HEK293 (cell line): Measurements from ENCODE around the gene SLFNL1.

ENCODE experiments used
- ZBTB1 ChIP-seq: fragments of 450-650 bp; formaldehyde crosslinking; IDR thresholded peaks from 2 replicates; pipeline ENCODE4 v1.5.1; 2016; ENCODE audit warnings: missing biosample characterization, missing genetic modification characterization
- ZBTB7A ChIP-seq: fragments of 450-650 bp; formaldehyde crosslinking; IDR thresholded peaks from 2 replicates; pipeline ENCODE4 v1.5.1; 2016; ENCODE audit warnings: low read depth, missing biosample characterization, missing genetic modification characterization
- ZNF140 ChIP-seq: fragments of 450-650 bp; formaldehyde crosslinking; IDR thresholded peaks from 2 replicates; pipeline ENCODE4 v1.5.1; 2016; ENCODE audit warnings: missing biosample characterization, missing genetic modification characterization
- ZNF239 ChIP-seq: fragments of 450-650 bp; formaldehyde crosslinking; IDR thresholded peaks from 2 replicates; pipeline ENCODE4 v1.5.1; 2016; ENCODE audit warnings: missing biosample characterization, missing genetic modification characterization
- ZNF423 ChIP-seq: fragments of 450-650 bp; formaldehyde crosslinking; IDR thresholded peaks from 2 replicates; pipeline ENCODE4 v1.5.1; 2016; ENCODE audit warnings: missing biosample characterization, missing genetic modification characterization
- TF ChIP-seq, protein P1 (sequence below): fragments of 450-650 bp; formaldehyde crosslinking; conservative IDR thresholded peaks from 2 replicates; pipeline ENCODE4 v1.5.1; 2016; ENCODE audit warnings: low read depth, missing biosample characterization, missing genetic modification characterization
- TF ChIP-seq, protein P2 (sequence below): fragments of 450-650 bp; formaldehyde crosslinking; IDR thresholded peaks from 2 replicates; pipeline ENCODE4 v1.5.1; 2016; ENCODE audit warnings: missing biosample characterization, missing genetic modification characterization
- TF ChIP-seq, protein P3 (sequence below): fragments of 450-650 bp; formaldehyde crosslinking; IDR thresholded peaks from 2 replicates; pipeline ENCODE4 v1.5.1; 2016; ENCODE audit warnings: missing biosample characterization, missing genetic modification characterization
- TF ChIP-seq, protein P4 (sequence below): fragments of 450-650 bp; formaldehyde crosslinking; IDR thresholded peaks from 2 replicates; pipeline ENCODE4 v1.5.1; 2016; ENCODE audit warnings: missing biosample characterization, missing genetic modification characterization

- TF ChIP-seq, protein P1, sequence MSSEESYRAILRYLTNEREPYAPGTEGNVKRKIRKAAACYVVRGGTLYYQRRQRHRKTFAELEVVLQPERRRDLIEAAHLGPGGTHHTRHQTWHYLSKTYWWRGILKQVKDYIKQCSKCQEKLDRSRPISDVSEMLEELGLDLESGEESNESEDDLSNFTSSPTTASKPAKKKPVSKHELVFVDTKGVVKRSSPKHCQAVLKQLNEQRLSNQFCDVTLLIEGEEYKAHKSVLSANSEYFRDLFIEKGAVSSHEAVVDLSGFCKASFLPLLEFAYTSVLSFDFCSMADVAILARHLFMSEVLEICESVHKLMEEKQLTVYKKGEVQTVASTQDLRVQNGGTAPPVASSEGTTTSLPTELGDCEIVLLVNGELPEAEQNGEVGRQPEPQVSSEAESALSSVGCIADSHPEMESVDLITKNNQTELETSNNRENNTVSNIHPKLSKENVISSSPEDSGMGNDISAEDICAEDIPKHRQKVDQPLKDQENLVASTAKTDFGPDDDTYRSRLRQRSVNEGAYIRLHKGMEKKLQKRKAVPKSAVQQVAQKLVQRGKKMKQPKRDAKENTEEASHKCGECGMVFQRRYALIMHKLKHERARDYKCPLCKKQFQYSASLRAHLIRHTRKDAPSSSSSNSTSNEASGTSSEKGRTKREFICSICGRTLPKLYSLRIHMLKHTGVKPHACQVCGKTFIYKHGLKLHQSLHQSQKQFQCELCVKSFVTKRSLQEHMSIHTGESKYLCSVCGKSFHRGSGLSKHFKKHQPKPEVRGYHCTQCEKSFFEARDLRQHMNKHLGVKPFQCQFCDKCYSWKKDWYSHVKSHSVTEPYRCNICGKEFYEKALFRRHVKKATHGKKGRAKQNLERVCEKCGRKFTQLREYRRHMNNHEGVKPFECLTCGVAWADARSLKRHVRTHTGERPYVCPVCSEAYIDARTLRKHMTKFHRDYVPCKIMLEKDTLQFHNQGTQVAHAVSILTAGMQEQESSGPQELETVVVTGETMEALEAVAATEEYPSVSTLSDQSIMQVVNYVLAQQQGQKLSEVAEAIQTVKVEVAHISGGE (tag by site-specific recombination), result no peak
- TF ChIP-seq, protein P2, sequence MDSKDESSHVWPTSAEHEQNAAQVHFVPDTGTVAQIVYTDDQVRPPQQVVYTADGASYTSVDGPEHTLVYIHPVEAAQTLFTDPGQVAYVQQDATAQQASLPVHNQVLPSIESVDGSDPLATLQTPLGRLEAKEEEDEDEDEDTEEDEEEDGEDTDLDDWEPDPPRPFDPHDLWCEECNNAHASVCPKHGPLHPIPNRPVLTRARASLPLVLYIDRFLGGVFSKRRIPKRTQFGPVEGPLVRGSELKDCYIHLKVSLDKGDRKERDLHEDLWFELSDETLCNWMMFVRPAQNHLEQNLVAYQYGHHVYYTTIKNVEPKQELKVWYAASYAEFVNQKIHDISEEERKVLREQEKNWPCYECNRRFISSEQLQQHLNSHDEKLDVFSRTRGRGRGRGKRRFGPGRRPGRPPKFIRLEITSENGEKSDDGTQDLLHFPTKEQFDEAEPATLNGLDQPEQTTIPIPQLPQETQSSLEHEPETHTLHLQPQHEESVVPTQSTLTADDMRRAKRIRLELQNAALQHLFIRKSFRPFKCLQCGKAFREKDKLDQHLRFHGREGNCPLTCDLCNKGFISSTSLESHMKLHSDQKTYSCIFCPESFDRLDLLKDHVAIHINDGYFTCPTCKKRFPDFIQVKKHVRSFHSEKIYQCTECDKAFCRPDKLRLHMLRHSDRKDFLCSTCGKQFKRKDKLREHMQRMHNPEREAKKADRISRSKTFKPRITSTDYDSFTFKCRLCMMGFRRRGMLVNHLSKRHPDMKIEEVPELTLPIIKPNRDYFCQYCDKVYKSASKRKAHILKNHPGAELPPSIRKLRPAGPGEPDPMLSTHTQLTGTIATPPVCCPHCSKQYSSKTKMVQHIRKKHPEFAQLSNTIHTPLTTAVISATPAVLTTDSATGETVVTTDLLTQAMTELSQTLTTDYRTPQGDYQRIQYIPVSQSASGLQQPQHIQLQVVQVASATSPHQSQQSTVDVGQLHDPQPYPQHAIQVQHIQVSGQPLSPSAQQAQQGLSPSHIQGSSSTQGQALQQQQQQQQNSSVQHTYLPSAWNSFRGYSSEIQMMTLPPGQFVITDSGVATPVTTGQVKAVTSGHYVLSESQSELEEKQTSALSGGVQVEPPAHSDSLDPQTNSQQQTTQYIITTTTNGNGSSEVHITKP, result no peak
- TF ChIP-seq, protein P3, sequence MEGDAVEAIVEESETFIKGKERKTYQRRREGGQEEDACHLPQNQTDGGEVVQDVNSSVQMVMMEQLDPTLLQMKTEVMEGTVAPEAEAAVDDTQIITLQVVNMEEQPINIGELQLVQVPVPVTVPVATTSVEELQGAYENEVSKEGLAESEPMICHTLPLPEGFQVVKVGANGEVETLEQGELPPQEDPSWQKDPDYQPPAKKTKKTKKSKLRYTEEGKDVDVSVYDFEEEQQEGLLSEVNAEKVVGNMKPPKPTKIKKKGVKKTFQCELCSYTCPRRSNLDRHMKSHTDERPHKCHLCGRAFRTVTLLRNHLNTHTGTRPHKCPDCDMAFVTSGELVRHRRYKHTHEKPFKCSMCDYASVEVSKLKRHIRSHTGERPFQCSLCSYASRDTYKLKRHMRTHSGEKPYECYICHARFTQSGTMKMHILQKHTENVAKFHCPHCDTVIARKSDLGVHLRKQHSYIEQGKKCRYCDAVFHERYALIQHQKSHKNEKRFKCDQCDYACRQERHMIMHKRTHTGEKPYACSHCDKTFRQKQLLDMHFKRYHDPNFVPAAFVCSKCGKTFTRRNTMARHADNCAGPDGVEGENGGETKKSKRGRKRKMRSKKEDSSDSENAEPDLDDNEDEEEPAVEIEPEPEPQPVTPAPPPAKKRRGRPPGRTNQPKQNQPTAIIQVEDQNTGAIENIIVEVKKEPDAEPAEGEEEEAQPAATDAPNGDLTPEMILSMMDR, result no peak
- TF ChIP-seq, protein P4, sequence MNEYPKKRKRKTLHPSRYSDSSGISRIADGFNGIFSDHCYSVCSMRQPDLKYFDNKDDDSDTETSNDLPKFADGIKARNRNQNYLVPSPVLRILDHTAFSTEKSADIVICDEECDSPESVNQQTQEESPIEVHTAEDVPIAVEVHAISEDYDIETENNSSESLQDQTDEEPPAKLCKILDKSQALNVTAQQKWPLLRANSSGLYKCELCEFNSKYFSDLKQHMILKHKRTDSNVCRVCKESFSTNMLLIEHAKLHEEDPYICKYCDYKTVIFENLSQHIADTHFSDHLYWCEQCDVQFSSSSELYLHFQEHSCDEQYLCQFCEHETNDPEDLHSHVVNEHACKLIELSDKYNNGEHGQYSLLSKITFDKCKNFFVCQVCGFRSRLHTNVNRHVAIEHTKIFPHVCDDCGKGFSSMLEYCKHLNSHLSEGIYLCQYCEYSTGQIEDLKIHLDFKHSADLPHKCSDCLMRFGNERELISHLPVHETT, result no peak
- TF ChIP-seq ZNF140 (tag by site-specific recombination) (no peak), ZBTB7A (tag by site-specific recombination) (no peak), ZNF423 (no peak), ZNF239 (tag by site-specific recombination) (no peak), ZBTB1 (tag by site-specific recombination) (no peak)
These were observed 3.5 kb downstream of the SLFNL1 start for GRCh38 chr1:41018018-41018410.
